ENCODE data around the gene DPH7.

DNA sequence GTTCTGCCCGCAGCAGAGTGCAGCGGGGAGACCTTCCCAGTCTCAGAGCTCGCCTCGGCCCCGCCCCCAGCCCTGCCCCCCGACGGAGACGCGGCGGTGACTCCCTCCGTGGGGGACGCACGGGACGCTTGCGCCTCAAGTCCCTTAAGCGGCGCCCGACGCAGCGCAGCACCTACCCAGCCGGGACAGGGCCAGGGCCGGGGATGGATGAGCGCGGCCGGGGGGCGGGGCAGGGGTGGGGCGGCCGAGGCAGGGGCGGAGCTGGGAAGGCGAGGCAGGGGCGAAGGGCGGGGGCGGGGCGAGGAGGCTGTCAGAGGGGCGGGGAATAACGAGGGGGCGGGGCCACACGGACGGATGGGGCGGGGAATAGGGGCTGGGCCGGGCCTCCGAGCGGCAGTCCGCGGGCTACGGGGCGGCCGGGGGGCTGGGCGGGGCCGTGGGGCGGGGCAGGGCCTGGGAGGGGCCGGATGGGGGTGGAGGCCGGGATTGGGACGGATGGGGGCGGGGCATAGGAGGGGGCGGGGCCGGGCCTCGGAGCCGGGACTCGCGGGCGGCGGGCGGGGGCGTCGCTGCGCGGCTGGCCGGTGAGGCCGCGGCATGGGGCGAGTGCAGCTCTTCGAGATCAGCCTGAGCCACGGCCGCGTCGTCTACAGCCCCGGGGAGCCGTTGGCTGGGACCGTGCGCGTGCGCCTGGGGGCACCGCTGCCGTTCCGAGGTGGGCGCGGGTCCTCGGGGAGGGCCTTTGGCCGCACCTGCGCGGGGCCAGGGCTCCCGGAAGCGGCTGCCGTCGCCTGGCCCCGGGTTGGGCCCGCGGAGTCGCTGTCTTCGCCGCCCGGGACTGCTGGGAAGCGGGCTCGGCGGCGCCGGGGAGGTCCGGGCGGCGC, 26.6 kb upstream of the DPH7 start, which contains the start of gene ARRDC1:
- TF ChIP-seq, protein P1, sequence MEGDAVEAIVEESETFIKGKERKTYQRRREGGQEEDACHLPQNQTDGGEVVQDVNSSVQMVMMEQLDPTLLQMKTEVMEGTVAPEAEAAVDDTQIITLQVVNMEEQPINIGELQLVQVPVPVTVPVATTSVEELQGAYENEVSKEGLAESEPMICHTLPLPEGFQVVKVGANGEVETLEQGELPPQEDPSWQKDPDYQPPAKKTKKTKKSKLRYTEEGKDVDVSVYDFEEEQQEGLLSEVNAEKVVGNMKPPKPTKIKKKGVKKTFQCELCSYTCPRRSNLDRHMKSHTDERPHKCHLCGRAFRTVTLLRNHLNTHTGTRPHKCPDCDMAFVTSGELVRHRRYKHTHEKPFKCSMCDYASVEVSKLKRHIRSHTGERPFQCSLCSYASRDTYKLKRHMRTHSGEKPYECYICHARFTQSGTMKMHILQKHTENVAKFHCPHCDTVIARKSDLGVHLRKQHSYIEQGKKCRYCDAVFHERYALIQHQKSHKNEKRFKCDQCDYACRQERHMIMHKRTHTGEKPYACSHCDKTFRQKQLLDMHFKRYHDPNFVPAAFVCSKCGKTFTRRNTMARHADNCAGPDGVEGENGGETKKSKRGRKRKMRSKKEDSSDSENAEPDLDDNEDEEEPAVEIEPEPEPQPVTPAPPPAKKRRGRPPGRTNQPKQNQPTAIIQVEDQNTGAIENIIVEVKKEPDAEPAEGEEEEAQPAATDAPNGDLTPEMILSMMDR (IDR thresholded peaks at IDR 0.05): no peak
- no peak for TF ChIP-seq EZH2 (IDR thresholded peaks at IDR 0.05)
